ENCODE data around the gene RNH1.

GRCh38 chr11:554428-555226 is 47.6 kb upstream of the RNH1 start:
- TF ChIP-seq CTCF (IDR thresholded peaks at IDR 0.05): peak; percentile 17 to 74 (median 60)
- TF ChIP-seq POLR2A (IDR thresholded peaks at IDR 0.05): no peak

Data from thyroid gland (tissue), 4 donors.